Upper lobe of right lung (tissue), 1 donor: ENCODE results near the gene RAD51D. TPM values are rescaled to one million over a fixed set of nuclear protein-coding genes. Genes with fewer than 3 reads are reported as not detected.

Source experiments
- ATAC-seq: fragments of 200-7000 bp; cut with Tn5 transposase; one replicate; pipeline ENCODE4 v1.9.1; 2020; ENCODE audit warnings: mild to moderate bottlenecking, moderate library complexity
- DNase-seq: peaks from one replicate; pipeline ENCODE4 v3.0.0-alpha.2; 2020
- H3K27ac ChIP-seq: fragments of 200-600 bp; one replicate; pipeline ENCODE4 v1.8.0; 2022
- H3K27me3 ChIP-seq: fragments of 200-600 bp; one replicate; pipeline ENCODE4 v1.8.0; 2022; ENCODE audit warnings: mild to moderate bottlenecking
- H3K36me3 ChIP-seq: fragments of 200-600 bp; one replicate; pipeline ENCODE4 v1.8.0; 2022
- H3K4me1 ChIP-seq: fragments of 200-600 bp; one replicate; pipeline ENCODE4 v1.8.0; 2022
- H3K4me3 ChIP-seq: fragments of 200-600 bp; one replicate; pipeline ENCODE4 v1.8.0; 2022; ENCODE audit warnings: mild to moderate bottlenecking
- H3K9me3 ChIP-seq: fragments of 200-600 bp; one replicate; pipeline ENCODE4 v1.8.0; 2022
- CTCF ChIP-seq: fragments of 200-600 bp; IDR thresholded peaks from one replicate; pipeline ENCODE4 v1.8.0; 2022; ENCODE audit warnings: antibody characterized with exemption
- intact Hi-C: fragments of 100-400 bp; cut with DNase I; formaldehyde crosslinking; loops from one replicate; pipeline ENCODE4 v1.11.0; 2022
- total RNA-seq: library from RNA; stranded (reverse); fragmentation: NEBNext Ultra II Directional; extraction: Animal tissue kit (Norgen Biotek cat#: 25700); gene quantifications from one replicate; pipeline ENCODE4 v1.2.1, GENCODE V29; 2021
- donor health status: DM: no; HTN: yes; CAD: no; lungs with severe emphysema.

RAD51D gene
- total RNA-seq, 1 donor from 2014 or later, result 19.1 TPM

GRCh38 chr17:35163886-35164285 is 44.2 kb upstream of the RAD51D start:
- ATAC-seq, result no peak
- intact Hi-C loops, result no loop called here

GRCh38 chr17:35162755-35163154 is 43.1 kb upstream of the RAD51D start:
- no peak for TF ChIP-seq CTCF
- Histone ChIP-seq H3K4me3 (no peak overlapping the region), H3K9me3 (no peaks in the 10 kb centered on the region), H3K36me3 (no peaks in the 10 kb centered on the region), H3K27ac (no peak overlapping the region), H3K4me1 (no peaks in the 10 kb centered on the region), H3K27me3 (no peaks in the 10 kb centered on the region)
- DNase-seq (no peak), ATAC-seq (no peak)
- intact Hi-C loops, result no loop called here

More at GRCh38 chr17:35163886-35164285, 44.2 kb upstream of the RAD51D start:
- no peaks in the 10 kb centered on the region for H3K9me3 ChIP-seq
- no peaks in the 10 kb centered on the region for H3K27me3 ChIP-seq
- H3K4me1 ChIP-seq, result no peaks in the 10 kb centered on the region
- H3K27ac ChIP-seq, result no peak overlapping the region
- H3K36me3 ChIP-seq, result no peaks in the 10 kb centered on the region
- no peak for TF ChIP-seq CTCF
- no peak overlapping the region for H3K4me3 ChIP-seq
- peak; percentile 21 for DNase-seq

GRCh38 chr17:35161281-35161761 is 41.7 kb upstream of the RAD51D start:
- Histone ChIP-seq H3K9me3 (no peaks in the 10 kb centered on the region), H3K27ac (no peak overlapping the region), H3K27me3 (no peaks in the 10 kb centered on the region), H3K36me3 (no peaks in the 10 kb centered on the region), H3K4me3 (no peak overlapping the region), H3K4me1 (no peaks in the 10 kb centered on the region)
- ATAC-seq (peak; percentile 56), DNase-seq (no peak)
- intact Hi-C loops, result no loop called here
- TF ChIP-seq CTCF, result no peak

- intact Hi-C loops, result no loop called here
- ATAC-seq (peak; percentile 22), DNase-seq (no peak)
- no peaks in the 10 kb centered on the region for H3K4me1 ChIP-seq
- no peak overlapping the region for H3K4me3 ChIP-seq
- no peak for TF ChIP-seq CTCF
- no peaks in the 10 kb centered on the region for H3K27me3 ChIP-seq
- no peaks in the 10 kb centered on the region for H3K36me3 ChIP-seq
- H3K9me3 ChIP-seq, result no peaks in the 10 kb centered on the region
- no peak overlapping the region for H3K27ac ChIP-seq
Measured at GRCh38 chr17:35160354-35161201, 40.9 kb upstream of the RAD51D start.

- no peak for TF ChIP-seq CTCF
- no peak overlapping the region for H3K4me3 ChIP-seq
- no peaks in the 10 kb centered on the region for H3K9me3 ChIP-seq
- DNase-seq, result no peak
- no peaks in the 10 kb centered on the region for H3K4me1 ChIP-seq
- ATAC-seq, result no peak
- H3K36me3 ChIP-seq, result no peaks in the 10 kb centered on the region
- no peaks in the 10 kb centered on the region for H3K27me3 ChIP-seq
- H3K27ac ChIP-seq, result no peak overlapping the region
- intact Hi-C loops, result no loop called here
Measured at GRCh38 chr17:35159940-35160339, 40.3 kb upstream of the RAD51D start.
